Suprapubic skin (tissue), 4 donors: Measurements from ENCODE around the gene FOXL3. TPM values are rescaled to one million over a fixed set of nuclear protein-coding genes. Genes with fewer than 3 reads are reported as not detected.

Experiments used
- DNase-seq, 2 donors: peaks; one replicate each; pipeline ENCODE4 v3.0.0-alpha.2; 2019; ENCODE audit warnings: low spot score in 2 of 2
- H3K27ac ChIP-seq: fragments of 200-600 bp; sonication (generic); one replicate; pipeline ENCODE4 v1.5.1; 2019
- H3K27me3 ChIP-seq: fragments of 200-600 bp; sonication (generic); one replicate; pipeline ENCODE4 v1.5.1; 2019
- H3K36me3 ChIP-seq: fragments of 200-600 bp; sonication (generic); one replicate; pipeline ENCODE4 v1.5.1; 2019
- H3K4me1 ChIP-seq: fragments of 200-600 bp; sonication (generic); one replicate; pipeline ENCODE4 v1.5.1; 2019
- H3K4me3 ChIP-seq: fragments of 200-600 bp; sonication (generic); one replicate; pipeline ENCODE4 v1.5.1; 2019; ENCODE audit warnings: mild to moderate bottlenecking
- H3K9me3 ChIP-seq: fragments of 200-600 bp; sonication (generic); one replicate; pipeline ENCODE4 v1.5.1; 2019
- EP300 ChIP-seq: sonication (generic); formaldehyde crosslinking; IDR thresholded peaks from one replicate; pipeline ENCODE4 v1.6.1; 2017; ENCODE audit warnings: antibody characterized with exemption
- POLR2A ChIP-seq, 2 donors: fragments of 450-650 bp; IDR thresholded peaks; one replicate each; pipeline ENCODE4 v1.6.1; 2017; ENCODE audit warnings: antibody characterized with exemption in 2 of 2, mild to moderate bottlenecking in 2 of 2, moderate library complexity in 2 of 2
- POLR2AphosphoS5 ChIP-seq, 3 donors: sonication (generic); formaldehyde crosslinking; IDR thresholded peaks; one replicate each; pipeline ENCODE4 v1.6.1; 2017; ENCODE audit warnings: antibody characterized with exemption in 3 of 3
- WGBS: methylation state at CpG from one replicate; pipeline ENCODE4 v1.1.5; 2018; 5-methylcytosine and 5-hydroxymethylcytosine counted together
- total RNA-seq, 4 donors: library from RNA; depleted of rRNA; stranded (reverse); fragments of >200 nt; gene quantifications; one replicate each; pipeline ENCODE4 v1.1.0, GENCODE V29; 2016
- TF ChIP-seq, protein P1 (sequence below), 2 donors: fragments of 200-600 bp in 1 of 2; fragments of 450-650 bp in 1 of 2; sonication (generic) in 1 of 2; IDR thresholded peaks; one replicate each; pipeline ENCODE4 v1.5.1; 2016 to 2019; ENCODE audit warnings: antibody characterized with exemption in 2 of 2, mild to moderate bottlenecking in 1 of 2, moderate library complexity in 1 of 2

The FOXL3 gene
- total RNA-seq, 4 donors from 2014 or later, result not detected

DNA sequence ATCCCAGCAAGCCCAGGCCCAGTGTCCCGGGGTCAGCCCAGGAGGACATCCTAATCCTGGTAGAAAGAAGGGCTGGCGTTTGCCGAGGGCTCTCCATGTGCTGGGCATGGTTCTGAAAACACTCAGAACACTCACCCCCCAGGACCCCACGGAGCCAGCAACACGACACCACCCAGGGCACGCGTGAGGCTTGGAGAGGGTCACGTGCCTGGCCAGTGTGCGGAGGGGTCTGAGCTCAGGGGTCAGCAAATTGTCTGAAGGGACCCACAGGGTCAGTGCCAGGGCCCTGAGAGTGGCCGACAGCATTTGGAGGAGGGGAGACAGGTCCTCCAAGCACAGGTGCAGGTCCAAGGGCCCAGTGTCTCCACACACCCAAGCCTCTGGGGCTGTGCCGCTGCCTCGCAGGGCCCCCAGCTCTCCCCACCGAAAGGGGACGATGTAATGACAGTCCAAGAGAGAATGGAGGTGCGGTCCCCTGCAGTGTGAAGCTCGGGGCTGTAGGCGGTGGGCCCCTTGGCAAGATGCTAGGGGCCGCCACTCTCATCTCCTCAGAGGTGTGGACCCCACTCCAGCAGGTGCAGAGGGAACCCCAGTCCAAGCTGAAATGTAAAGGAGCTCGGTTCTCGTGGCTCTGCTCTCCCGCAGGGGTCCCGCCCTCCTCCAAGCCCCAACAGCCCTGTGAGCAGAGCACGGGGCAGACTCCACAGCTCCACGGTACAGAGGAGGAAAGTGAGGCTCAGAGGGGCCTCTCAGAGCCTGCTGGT, 7.8 kb downstream of the FOXL3 start:
- Histone ChIP-seq H3K9me3 (no peaks in the 10 kb centered on the region), H3K36me3 (no peaks in the 10 kb centered on the region), H3K4me1 (peaks cover 2% of the 10 kb centered on the region), H3K4me3 (no peak overlapping the region), H3K27ac (no peak overlapping the region), H3K27me3 (peaks cover 32% of the 10 kb centered on the region)
- TF ChIP-seq POLR2A (IDR thresholded peaks at IDR 0.05) (no peak), POLR2AphosphoS5 (IDR thresholded peaks at IDR 0.05) (no peak), EP300 (no peak)
- TF ChIP-seq, protein P1, sequence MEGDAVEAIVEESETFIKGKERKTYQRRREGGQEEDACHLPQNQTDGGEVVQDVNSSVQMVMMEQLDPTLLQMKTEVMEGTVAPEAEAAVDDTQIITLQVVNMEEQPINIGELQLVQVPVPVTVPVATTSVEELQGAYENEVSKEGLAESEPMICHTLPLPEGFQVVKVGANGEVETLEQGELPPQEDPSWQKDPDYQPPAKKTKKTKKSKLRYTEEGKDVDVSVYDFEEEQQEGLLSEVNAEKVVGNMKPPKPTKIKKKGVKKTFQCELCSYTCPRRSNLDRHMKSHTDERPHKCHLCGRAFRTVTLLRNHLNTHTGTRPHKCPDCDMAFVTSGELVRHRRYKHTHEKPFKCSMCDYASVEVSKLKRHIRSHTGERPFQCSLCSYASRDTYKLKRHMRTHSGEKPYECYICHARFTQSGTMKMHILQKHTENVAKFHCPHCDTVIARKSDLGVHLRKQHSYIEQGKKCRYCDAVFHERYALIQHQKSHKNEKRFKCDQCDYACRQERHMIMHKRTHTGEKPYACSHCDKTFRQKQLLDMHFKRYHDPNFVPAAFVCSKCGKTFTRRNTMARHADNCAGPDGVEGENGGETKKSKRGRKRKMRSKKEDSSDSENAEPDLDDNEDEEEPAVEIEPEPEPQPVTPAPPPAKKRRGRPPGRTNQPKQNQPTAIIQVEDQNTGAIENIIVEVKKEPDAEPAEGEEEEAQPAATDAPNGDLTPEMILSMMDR (IDR thresholded peaks at IDR 0.05), result no peak
- no peak for DNase-seq
- WGBS, result 89% methylated on average over 3 of the region's 24 CpGs

DNA sequence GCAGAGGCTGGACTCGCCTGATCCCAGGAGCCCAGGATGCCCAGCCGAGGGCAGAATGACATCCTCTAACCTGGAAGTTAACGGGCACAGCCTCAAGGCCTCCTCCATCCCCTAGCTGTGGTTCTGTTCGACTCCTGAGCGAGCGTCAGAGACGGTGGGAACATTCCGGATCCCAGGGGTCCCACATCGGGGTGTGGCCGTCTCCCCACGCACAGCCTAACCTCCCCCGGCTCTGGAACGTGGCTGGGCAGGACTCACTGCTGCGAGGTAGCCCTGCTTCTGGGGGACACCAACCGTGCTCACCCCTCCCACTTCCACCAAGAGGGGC, 8.4 kb downstream of the FOXL3 start:
- 88% methylated on average over 9 of the region's 15 CpGs for WGBS
- Histone ChIP-seq H3K27me3 (peaks cover 27% of the 10 kb centered on the region), H3K36me3 (no peaks in the 10 kb centered on the region), H3K9me3 (no peaks in the 10 kb centered on the region), H3K4me1 (peaks cover 2% of the 10 kb centered on the region), H3K4me3 (no peak overlapping the region), H3K27ac (no peak overlapping the region)
- DNase-seq, result no peak
- TF ChIP-seq EP300 (no peak), POLR2A (IDR thresholded peaks at IDR 0.05) (no peak), POLR2AphosphoS5 (IDR thresholded peaks at IDR 0.05) (no peak)
- TF ChIP-seq, protein P1 (IDR thresholded peaks at IDR 0.05), result no peak

DNA sequence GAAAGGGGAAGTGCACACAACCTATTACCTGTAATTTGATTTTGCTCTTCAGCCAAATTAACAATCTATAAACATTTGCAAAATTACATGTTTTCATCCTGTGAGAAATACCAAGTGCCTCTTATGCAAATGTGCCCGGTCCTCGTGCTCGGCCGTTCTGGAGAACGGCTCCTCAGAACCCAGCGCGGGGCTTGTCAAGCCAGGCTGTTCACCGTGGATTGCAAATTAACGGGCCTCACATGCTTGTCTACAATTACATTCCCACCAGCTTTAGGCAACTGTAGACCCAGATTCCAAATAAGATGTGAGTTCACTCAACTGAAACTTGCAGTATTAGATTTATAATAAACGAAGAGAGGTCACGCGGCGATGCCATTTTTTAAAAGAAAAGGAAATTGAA, 8.8 kb downstream of the FOXL3 start:
- no peaks in the 10 kb centered on the region for H3K9me3 ChIP-seq
- 81% methylated on average over 13 of the region's 13 CpGs for WGBS
- no peaks in the 10 kb centered on the region for H3K36me3 ChIP-seq
- no peak overlapping the region for H3K4me3 ChIP-seq
- peaks cover 2% of the 10 kb centered on the region for H3K4me1 ChIP-seq
- no peak for DNase-seq
- TF ChIP-seq POLR2A (IDR thresholded peaks at IDR 0.05), result no peak
- no peak for TF ChIP-seq POLR2AphosphoS5 (IDR thresholded peaks at IDR 0.05)
- no peak for TF ChIP-seq EP300
- H3K27me3 ChIP-seq, result peaks cover 23% of the 10 kb centered on the region
- no peak overlapping the region for H3K27ac ChIP-seq

GRCh38 chr7:299169-299568, 9.2 kb downstream of the FOXL3 start:
- 86% methylated on average over 13 of the region's 15 CpGs for WGBS
- no peak for DNase-seq
- no peak overlapping the region for H3K4me3 ChIP-seq
- peaks cover 19% of the 10 kb centered on the region for H3K27me3 ChIP-seq
- no peaks in the 10 kb centered on the region for H3K36me3 ChIP-seq
- no peak overlapping the region for H3K27ac ChIP-seq
- TF ChIP-seq EP300 (no peak), POLR2AphosphoS5 (IDR thresholded peaks at IDR 0.05) (no peak), POLR2A (IDR thresholded peaks at IDR 0.05) (no peak)
- TF ChIP-seq, protein P1 (IDR thresholded peaks at IDR 0.05), result no peak
- H3K4me1 ChIP-seq, result peaks cover 2% of the 10 kb centered on the region
- H3K9me3 ChIP-seq, result no peaks in the 10 kb centered on the region

DNA sequence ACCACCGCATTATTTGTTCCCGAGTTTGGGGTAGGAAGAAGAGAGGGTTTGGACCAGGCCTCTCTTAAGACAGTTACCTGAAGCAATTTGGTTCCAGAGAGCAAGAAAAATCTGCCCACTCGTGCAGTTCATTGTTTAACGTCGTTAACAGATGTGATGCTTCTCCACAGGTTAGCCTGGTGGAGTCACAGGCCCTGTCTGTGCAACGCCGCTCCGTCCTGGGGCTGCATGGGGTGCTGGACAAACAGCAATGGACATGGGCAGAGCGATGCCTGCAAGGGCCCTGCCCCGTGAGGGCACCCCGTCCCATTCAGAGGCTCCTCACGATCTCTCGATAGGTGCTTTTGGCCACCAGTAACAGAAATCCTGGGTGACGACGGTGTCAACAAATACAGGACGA, 9.7 kb downstream of the FOXL3 start:
- TF ChIP-seq EP300 (no peak), POLR2A (IDR thresholded peaks at IDR 0.05) (no peak), POLR2AphosphoS5 (IDR thresholded peaks at IDR 0.05) (no peak)
- TF ChIP-seq, protein P1 (IDR thresholded peaks at IDR 0.05), result no peak
- DNase-seq, result peak in 1 of 2 donors; percentile 57
- H3K4me1 ChIP-seq, result peaks cover 2% of the 10 kb centered on the region
- H3K4me3 ChIP-seq, result no peak overlapping the region
- peaks cover 14% of the 10 kb centered on the region for H3K27me3 ChIP-seq
- H3K27ac ChIP-seq, result no peak overlapping the region
- no peaks in the 10 kb centered on the region for H3K36me3 ChIP-seq
- no peaks in the 10 kb centered on the region for H3K9me3 ChIP-seq
- WGBS, result 93% methylated on average over 16 of the region's 16 CpGs
